ENCODE data around the gene CEP41. TPM values are rescaled to one million over a fixed set of nuclear protein-coding genes. Genes with fewer than 3 reads are reported as not detected.

The CEP41 gene
- total RNA-seq, 1 experiment from 2014 or later: 7.1 TPM

DNA sequence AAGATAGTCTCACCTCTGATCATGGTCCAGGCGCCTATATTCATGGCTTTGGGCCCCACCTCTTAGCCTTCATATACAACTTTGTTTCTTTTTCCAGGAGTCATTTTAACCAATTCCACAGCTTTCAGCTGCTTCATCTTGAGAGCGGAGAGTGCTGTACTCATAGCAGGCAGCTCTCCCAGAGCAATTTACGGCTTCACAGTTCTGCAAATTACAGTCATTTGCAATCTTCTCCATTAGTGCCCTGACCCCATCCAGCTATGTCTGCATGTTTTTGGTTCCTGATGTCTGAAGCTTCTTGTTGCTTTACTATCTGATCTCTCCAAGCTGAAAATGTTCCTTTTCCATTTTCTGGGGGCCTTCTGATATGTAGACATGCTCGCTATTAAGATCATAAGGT, 33.1 kb upstream of the CEP41 start:
- ChIA-PET POLR2A (no interaction called here), CTCF (no interaction called here)
- Mint-ChIP-seq H3K4me3 (no peak overlapping the region), H3K27me3 (ENCODE audit: low read depth) (no peaks in the 10 kb centered on the region; the same call in 1 of the 2 replicates), H3K27ac (no peak overlapping the region), H3K9me3 (peaks cover 5% of the 10 kb centered on the region; the same call in 1 of the 2 replicates), H3K4me1 (peaks cover 23% of the 10 kb centered on the region), H3K36me3 (no peaks in the 10 kb centered on the region)
- DNase-seq (ENCODE audit: low spot score): no peak
- TF ChIP-seq FOXP1 (CRISPR knock-in tag; IDR thresholded peaks at IDR 0.05; ENCODE audit: borderline replicate concordance) (no peak), ARID4B (CRISPR knock-in tag; IDR thresholded peaks at IDR 0.05; ENCODE audit: borderline replicate concordance) (no peak), KAT7 (CRISPR knock-in tag; IDR thresholded peaks at IDR 0.05; ENCODE audit: borderline replicate concordance) (no peak), NR3C1 (CRISPR knock-in tag; conservative IDR thresholded peaks at IDR 0.05; ENCODE audit: low read depth) (no peak), ZNF232 (CRISPR knock-in tag; IDR thresholded peaks at IDR 0.05) (no peak), NFYB (CRISPR knock-in tag; conservative IDR thresholded peaks at IDR 0.05; ENCODE audit: low read depth) (no peak), EMX1 (CRISPR knock-in tag; IDR thresholded peaks at IDR 0.05) (no peak)
- no peak for ATAC-seq

DNA sequence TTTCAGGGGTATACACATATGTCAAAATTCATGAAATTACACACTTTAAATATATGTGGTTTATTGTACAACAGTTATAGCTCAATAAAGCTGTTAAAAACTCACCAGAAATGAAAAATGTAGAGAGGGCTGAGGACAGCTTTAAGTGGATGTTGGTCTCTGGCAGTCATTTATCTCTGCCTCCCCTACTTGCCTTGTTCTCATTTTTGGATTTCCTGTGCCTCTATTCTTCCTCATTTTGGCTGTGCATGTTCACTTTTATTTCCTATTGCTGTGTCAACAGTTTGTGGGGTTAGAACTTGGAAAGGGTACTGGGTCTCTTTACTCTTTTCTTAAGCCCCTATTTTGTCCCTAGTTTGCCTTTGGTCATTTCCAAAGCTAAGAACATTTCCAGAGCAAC, 32.5 kb upstream of the CEP41 start:
- Mint-ChIP-seq H3K36me3 (no peaks in the 10 kb centered on the region), H3K4me1 (peaks cover 23% of the 10 kb centered on the region), H3K9me3 (peaks cover 5% of the 10 kb centered on the region; the same call in 1 of the 2 replicates), H3K27ac (no peak overlapping the region), H3K27me3 (ENCODE audit: low read depth) (no peaks in the 10 kb centered on the region; the same call in 1 of the 2 replicates), H3K4me3 (no peak overlapping the region)
- TF ChIP-seq HMGA2 (CRISPR knock-in tag; IDR thresholded peaks at IDR 0.05) (no peak), NFATC4 (CRISPR knock-in tag; IDR thresholded peaks at IDR 0.05) (no peak)
- TF ChIP-seq, protein P1, sequence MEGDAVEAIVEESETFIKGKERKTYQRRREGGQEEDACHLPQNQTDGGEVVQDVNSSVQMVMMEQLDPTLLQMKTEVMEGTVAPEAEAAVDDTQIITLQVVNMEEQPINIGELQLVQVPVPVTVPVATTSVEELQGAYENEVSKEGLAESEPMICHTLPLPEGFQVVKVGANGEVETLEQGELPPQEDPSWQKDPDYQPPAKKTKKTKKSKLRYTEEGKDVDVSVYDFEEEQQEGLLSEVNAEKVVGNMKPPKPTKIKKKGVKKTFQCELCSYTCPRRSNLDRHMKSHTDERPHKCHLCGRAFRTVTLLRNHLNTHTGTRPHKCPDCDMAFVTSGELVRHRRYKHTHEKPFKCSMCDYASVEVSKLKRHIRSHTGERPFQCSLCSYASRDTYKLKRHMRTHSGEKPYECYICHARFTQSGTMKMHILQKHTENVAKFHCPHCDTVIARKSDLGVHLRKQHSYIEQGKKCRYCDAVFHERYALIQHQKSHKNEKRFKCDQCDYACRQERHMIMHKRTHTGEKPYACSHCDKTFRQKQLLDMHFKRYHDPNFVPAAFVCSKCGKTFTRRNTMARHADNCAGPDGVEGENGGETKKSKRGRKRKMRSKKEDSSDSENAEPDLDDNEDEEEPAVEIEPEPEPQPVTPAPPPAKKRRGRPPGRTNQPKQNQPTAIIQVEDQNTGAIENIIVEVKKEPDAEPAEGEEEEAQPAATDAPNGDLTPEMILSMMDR (IDR thresholded peaks at IDR 0.05): no peak
- DNase-seq (ENCODE audit: low spot score) (no peak), ATAC-seq (no peak)
- ChIA-PET CTCF (no interaction called here), POLR2A (no interaction called here)

DNA sequence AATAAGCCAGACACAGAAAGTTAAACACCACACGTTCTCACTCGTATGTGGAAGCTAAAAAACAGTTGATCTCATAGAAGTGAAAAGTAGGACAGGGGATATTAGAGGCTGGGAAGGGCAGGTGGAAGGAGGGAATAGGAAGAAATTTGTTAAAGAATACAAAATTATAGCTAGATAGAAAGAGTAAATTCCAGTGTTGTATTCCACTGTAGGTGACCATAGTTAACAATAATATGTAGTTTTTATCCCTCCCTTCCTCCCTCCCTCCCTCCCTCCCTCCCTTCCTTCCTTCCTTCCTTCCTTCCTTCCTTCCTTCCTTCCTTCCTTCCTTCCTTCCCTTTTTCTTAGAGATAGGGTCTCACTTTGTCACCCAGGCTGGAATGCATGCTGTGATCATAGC, 31.2 kb upstream of the CEP41 start:
- TF ChIP-seq IRF1 (CRISPR knock-in tag; IDR thresholded peaks at IDR 0.05) (no peak), SOX15 (CRISPR knock-in tag; IDR thresholded peaks at IDR 0.05) (no peak), ETV6 (CRISPR knock-in tag; IDR thresholded peaks at IDR 0.05) (no peak), ARID4B (CRISPR knock-in tag; IDR thresholded peaks at IDR 0.05; ENCODE audit: borderline replicate concordance) (no peak), ZNF281 (CRISPR knock-in tag; IDR thresholded peaks at IDR 0.05) (no peak), OVOL2 (CRISPR knock-in tag; IDR thresholded peaks at IDR 0.05; ENCODE audit: borderline replicate concordance) (no peak), ZNF219 (CRISPR knock-in tag; IDR thresholded peaks at IDR 0.05; ENCODE audit: borderline replicate concordance) (no peak)
- TF ChIP-seq, protein P2, sequence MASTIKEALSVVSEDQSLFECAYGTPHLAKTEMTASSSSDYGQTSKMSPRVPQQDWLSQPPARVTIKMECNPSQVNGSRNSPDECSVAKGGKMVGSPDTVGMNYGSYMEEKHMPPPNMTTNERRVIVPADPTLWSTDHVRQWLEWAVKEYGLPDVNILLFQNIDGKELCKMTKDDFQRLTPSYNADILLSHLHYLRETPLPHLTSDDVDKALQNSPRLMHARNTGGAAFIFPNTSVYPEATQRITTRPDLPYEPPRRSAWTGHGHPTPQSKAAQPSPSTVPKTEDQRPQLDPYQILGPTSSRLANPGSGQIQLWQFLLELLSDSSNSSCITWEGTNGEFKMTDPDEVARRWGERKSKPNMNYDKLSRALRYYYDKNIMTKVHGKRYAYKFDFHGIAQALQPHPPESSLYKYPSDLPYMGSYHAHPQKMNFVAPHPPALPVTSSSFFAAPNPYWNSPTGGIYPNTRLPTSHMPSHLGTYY (CRISPR knock-in tag; IDR thresholded peaks at IDR 0.05): no peak
- no peak for DNase-seq (ENCODE audit: low spot score)
- ChIA-PET CTCF (no interaction called here), POLR2A (no interaction called here)
- Mint-ChIP-seq H3K27ac (no peak overlapping the region), H3K36me3 (no peaks in the 10 kb centered on the region), H3K9me3 (no peaks in the 10 kb centered on the region), H3K4me3 (no peak overlapping the region), H3K4me1 (peaks cover 23% of the 10 kb centered on the region), H3K27me3 (ENCODE audit: low read depth) (no peaks in the 10 kb centered on the region; the same call in 1 of the 2 replicates)
- no peak for ATAC-seq
